HG03520 (cell line): Measurements from ENCODE around the gene ERG.

Experiments used
- ATAC-seq: cut with Tn5 transposase; IDR thresholded peaks from one replicate; pipeline ENCODE4 v1.9.1; 2021; ENCODE audit warnings: mild to moderate bottlenecking, moderate library complexity; ENCODE audit not compliant: unreplicated experiment

ERG gene

GRCh38 chr21:38500073-38500472, 1.8 kb upstream of the ERG start:
- ATAC-seq = no peak

GRCh38 chr21:38499296-38499695, 1.0 kb upstream of the ERG start:
- no peak for ATAC-seq

GRCh38 chr21:38496224-38496623, 2.1 kb downstream of the ERG start:
- ATAC-seq = no peak

GRCh38 chr21:38495696-38496095, 2.6 kb downstream of the ERG start:
- ATAC-seq = no peak

- no peak for ATAC-seq
Observed at GRCh38 chr21:38495242-38495641, 3.0 kb downstream of the ERG start.

GRCh38 chr21:38494703-38495102, 3.6 kb downstream of the ERG start:
- ATAC-seq = no peak

- ATAC-seq = no peak
Observed at GRCh38 chr21:38494251-38494642, 4.0 kb downstream of the ERG start.

- no peak for ATAC-seq
Observed at GRCh38 chr21:38493549-38494250, 4.6 kb downstream of the ERG start.

- no peak for ATAC-seq
Observed at GRCh38 chr21:38492007-38492406, 6.3 kb downstream of the ERG start.

GRCh38 chr21:38491536-38491935, 6.7 kb downstream of the ERG start:
- ATAC-seq = no peak

- no peak for ATAC-seq
Observed at GRCh38 chr21:38490411-38491020, 7.8 kb downstream of the ERG start.

GRCh38 chr21:38489729-38490128, 8.5 kb downstream of the ERG start:
- ATAC-seq = no peak

- no peak for ATAC-seq
Observed at GRCh38 chr21:38489271-38489652, 9.0 kb downstream of the ERG start.

- no peak for ATAC-seq
Observed at GRCh38 chr21:38488640-38489270, 9.5 kb downstream of the ERG start.

- no peak for ATAC-seq
Observed at GRCh38 chr21:38487901-38488639, 10.2 kb downstream of the ERG start.

- ATAC-seq = no peak
Observed at GRCh38 chr21:38486706-38487105, 11.6 kb downstream of the ERG start.

- ATAC-seq = no peak
Observed at GRCh38 chr21:38486221-38486620, 12.1 kb downstream of the ERG start.

GRCh38 chr21:38479641-38480525, 18.4 kb downstream of the ERG start:
- no peak for ATAC-seq

GRCh38 chr21:38478782-38479181, 19.5 kb downstream of the ERG start:
- ATAC-seq = no peak

- ATAC-seq = no peak
Observed at GRCh38 chr21:38477226-38477625, 21.1 kb downstream of the ERG start.

- ATAC-seq = no peak
Observed at GRCh38 chr21:38476385-38476784, 21.9 kb downstream of the ERG start.
